NCI-H82 treated with DMSO at 0.1 percent for 48 hours (cell line): Measurements from ENCODE around the gene OR6X1.

Source experiments
- DNase-seq: peaks from one replicate; lab custom pipeline; 2025; ENCODE audit not compliant: unreplicated experiment; lab: John Stamatoyannopoulos, UW

OR6X1 gene, protein sequence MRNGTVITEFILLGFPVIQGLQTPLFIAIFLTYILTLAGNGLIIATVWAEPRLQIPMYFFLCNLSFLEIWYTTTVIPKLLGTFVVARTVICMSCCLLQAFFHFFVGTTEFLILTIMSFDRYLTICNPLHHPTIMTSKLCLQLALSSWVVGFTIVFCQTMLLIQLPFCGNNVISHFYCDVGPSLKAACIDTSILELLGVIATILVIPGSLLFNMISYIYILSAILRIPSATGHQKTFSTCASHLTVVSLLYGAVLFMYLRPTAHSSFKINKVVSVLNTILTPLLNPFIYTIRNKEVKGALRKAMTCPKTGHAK

DNA sequence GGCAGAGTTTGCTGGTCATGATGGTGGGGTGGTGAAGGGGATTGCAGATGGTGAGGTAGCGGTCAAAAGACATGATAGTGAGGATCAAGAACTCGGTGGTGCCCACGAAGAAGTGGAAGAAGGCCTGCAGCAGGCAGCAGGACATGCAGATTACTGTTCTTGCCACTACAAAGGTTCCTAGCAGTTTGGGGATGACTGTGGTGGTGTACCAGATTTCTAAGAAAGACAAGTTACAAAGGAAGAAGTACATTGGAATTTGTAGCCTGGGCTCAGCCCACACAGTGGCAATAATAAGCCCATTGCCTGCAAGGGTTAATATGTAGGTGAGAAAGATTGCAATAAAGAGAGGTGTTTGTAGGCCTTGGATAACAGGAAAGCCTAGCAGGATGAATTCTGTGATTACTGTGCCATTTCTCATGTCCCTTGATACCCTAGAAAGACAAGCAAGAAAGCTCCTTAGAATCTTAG is at the start of gene OR6X1:
OR6X1 (minus strand) TSS at position 418 of the 468 bp plus-strand sequence; CDS start at position 418, 0 bp downstream.
- no peak for DNase-seq

DNA sequence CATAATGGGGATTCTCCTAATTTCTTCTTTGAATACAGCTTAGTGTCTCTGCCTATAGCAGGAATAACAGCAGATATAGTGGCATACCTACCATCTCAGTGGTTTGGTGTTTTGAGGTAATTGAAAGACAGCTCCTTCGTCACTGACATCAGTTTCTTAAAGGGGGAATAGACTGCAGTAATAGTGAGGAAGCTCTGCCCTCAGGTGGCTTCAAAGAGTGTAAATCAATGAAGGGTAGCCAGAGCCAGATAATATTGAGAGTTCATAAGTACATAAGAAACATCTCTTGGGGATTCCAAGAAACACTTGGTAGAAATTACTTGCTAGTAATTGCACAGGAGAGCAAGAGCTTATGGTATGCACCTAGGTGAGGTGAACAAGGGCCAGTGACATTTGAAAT is 47.4 kb upstream of the OR6X1 start:
- no peak for DNase-seq

DNA sequence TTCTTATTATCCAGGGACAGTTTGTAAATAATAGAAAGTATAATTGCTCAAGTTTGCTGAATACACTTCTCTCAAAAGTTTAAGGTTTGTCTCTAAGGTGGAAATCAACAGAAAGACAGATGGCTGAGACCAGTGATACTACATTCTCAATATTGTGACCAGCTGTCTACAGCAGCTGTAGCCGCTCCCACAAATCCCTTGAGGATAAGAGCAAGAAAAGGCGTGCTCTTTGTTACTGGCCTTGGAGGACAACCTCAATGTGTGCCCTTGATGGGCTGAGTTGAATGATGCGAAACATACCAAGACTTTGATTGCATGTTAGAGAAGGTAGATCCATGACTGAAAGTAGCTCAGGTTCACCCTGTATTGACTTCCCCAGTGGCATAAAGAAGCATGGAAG is 45.7 kb upstream of the OR6X1 start:
- peak; percentile 79 for DNase-seq

DNA sequence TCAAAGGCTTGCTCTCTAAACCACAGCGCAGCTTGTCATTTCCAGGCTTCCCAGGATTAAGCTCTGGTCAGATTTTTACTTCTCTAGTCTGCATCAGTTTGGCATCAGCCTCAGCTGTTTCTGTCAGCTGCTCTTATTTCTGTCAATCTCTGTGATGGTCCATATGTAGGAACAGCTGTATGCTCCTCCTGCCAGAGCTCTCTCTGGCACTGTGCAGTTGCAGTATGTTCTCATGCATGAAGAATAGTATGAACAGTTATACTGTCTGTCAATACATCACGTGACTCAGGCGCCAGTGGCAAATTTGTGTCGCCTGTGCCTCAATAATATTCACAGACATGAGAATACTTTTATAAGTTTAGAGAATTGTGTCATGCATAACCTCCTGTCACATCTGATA is 45.1 kb upstream of the OR6X1 start:
- peak; percentile 65 for DNase-seq

DNA sequence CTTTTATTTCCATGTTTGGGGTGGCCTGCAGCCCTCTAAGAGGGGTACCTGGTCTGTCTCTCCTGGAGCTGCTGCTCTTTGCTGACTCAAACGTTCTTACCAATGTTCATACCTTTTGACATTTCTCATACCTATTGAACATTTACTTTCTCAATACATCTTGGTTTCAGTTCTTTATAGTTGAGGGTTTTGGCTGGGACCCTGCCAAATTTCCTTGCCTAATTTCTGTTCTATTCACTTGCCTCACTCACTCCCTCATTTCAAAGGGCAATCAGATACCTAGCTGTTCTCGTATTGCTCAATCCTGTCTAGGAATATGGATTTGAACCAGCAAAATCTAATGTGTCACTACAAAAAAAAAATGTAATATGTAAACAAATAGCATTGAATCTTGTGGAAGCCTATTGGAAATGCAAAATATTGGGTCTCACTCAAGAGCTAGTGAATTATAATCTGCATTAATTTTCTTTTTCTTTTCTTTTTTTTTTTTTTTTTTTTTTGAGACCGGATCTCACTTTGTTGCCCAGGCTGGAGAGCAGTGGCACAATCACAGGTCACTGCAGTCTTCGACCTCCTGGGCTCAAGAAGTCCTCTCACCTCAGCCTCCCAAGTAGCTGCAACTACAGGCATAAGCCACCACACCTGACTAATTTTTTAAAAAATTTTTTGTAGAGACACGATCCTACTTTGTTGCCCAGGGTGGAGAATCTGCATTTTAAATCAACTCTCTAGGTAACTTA is 44.4 kb upstream of the OR6X1 start:
- no peak for DNase-seq

DNA sequence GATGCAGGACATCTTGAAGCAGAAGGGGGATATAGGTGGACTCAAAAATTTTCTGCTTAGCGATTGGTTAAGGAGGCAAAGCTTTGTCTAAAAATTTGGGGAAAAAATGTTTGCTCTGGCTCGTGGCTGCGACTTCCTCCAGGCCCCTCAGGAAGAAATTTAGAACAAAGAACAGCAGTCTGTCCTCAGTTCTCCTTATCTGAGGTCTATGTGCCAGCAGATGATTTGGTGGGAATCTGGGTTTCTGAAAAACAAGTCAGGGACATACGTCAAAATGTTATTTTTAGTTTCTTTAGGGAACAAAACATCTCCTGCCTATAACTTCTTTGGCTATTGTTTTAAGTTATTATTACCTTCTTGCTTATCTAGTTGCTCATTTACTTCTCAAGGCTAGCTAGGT is 43.8 kb upstream of the OR6X1 start:
- DNase-seq, result no peak

DNA sequence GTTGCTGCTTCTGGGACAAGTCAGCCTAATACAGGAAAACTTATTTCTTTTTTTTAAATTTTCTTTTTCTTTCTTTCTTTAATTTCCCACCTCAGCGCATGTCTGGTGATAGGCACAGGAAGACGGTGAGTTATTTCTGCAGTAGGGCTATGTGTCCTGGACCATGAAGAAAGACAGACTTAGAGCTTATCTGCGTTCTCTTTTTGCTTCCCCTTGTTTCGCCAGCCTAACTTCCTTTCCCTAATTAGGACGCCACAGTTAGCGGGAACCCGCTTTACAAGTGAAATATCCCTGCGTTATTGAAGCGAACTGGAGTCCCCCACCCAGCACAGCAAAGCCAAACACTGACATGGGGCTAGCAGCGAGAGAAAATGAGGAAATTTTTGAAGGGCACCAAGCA is 43.2 kb upstream of the OR6X1 start:
- no peak for DNase-seq

DNA sequence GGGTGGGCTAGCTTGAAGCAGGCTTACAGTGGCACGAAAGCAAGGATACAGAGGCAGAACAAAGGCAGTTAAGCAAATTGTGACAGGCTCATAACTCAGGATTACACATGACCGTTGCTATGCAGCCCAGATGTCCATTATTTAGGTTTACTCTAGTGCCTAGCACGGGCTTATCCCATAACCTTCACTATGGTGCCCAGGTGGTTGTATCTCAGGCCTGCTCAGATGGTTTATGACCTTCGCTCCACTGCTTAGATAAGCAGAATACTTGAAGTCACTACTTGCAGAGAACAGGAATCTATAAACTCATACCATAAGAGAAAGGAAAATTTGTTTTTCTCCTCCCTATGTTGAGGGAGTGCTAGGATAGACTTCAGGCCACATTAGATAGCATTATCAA is 42.8 kb upstream of the OR6X1 start:
- peak; percentile 94 for DNase-seq

DNA sequence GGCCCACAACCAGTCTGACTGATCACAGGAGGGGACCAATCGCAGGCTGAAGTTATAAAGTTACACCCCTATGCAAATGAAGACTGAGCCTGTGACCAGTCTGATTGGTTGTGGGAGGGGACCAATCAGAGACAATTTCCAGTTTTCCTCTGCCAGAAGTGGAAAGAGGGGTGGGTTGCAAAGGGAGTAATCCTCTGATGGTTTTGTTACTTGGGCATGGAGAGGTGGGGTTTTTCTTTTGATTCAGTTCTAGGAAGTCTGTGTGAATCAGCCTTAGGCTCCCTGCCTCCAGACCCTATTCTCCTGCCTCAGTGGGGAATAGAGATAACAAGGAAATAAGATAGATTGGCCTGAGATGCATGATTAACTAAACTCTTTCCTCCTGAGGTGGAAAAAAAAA is 41.9 kb upstream of the OR6X1 start:
- DNase-seq, result no peak

DNA sequence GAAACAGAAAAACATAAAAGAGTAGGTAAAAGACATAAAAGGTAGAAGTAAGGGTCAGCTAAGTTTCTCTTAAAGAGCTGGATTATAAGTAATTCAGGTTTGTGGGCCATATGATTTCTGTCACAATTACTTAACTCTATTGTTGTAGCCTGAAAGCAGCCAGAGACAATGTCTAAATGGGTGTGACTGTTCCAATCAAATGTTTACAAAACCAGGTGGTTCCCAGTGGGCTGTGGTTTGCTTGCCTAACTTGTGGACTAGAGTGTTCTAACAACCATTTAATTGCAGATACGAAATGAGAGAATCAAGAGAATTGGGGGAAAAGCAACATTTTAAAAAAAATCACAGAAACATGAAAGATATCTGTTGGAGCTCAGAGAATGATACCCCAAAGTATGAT is 29.2 kb upstream of the OR6X1 start:
- no peak for DNase-seq

DNA sequence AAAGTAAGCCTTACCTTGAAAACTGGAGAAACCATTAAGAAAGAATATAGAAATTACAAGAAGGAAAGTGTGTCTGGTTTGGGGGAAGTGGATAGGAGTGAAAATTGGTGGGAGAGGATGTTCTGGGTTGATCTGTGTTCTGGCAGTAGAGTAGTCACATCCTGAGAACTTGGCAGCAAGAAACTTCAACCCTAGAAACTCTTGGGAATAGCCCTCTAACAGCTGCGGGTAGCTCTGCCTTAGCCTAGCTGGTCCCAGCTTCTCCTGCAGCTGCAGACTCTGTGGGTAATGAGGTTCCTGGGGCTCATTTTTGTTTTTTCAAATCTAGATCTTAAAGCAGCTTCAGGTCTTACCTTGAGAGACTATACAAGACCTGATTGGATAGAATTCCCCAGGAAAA is 24.2 kb upstream of the OR6X1 start:
- DNase-seq, result no peak

DNA sequence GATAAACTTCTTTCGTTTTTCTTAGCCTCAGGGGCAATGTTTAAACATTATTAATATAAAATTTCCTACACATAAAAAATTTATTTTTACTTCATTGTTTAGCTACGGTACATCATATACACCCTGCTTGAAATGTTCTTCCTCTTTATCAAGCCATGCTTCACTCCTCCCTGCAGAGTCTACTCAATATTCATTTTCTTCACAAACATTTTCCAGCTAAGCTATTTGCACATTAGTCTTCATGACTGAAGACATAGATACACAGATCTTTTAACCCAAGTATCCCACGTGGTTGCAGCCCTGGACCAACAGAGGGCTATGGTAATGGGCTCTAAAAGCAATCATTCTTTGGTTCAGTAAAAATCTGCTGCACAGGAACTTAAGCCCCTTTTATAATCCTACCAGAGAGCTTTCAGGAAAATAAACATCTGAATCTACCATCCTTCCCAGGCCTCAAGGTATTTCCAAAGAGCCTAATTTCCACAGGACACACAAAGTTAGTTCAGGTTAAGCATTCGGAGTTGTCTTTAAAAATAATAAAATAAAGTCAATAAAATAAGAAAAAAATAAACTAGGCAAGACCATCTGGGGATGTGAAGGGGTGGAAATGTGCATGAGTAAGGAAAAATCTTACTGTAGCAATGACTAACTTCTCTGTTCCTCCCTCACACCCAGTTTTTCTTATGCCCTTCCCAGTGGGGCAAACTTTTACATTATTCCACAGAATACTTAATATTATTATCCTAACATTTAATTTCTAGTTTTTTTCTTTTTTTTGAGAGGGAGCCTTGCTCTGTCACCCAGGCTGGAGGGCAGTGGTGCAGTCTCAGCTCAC is 21.6 kb upstream of the OR6X1 start:
- peak; percentile 23 for DNase-seq

DNA sequence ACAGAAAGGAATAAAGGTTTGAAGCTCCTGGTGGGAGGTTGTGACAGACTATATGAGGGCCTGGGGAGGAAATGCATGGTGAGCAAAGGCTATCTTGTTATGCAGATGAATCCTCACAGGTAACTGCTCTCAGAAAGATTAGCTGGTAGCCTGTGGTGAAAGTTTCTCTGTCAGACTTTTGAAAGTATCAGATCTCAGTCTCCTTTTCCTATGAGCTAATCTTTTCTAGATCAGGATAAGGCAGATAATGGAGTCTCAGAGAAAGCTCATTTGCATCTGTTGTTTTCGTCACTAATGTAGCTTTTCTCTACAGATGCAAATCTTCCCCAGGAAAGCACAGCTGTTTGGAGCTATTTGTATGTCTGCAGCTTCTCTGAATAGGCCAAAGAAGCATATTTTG is 21.0 kb upstream of the OR6X1 start:
- DNase-seq, result no peak

DNA sequence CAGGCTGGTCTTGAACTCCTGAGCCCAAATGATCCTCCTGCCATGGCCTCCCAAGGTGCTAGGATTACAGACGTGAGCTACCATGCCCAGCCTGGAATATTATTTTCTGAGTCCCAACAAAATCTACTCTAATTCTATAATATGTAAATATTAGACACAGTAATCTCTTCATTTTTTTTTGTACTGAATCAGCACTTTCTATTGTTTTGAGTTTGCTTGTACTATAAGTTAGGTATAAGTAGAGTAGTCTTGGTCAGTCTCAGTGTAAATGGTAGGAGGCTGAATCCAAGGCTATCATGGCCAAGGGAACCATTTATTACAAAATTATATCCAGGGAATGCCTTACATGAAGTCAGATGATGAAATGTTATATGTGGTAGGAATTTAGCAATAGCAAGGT is 19.6 kb upstream of the OR6X1 start:
- no peak for DNase-seq

DNA sequence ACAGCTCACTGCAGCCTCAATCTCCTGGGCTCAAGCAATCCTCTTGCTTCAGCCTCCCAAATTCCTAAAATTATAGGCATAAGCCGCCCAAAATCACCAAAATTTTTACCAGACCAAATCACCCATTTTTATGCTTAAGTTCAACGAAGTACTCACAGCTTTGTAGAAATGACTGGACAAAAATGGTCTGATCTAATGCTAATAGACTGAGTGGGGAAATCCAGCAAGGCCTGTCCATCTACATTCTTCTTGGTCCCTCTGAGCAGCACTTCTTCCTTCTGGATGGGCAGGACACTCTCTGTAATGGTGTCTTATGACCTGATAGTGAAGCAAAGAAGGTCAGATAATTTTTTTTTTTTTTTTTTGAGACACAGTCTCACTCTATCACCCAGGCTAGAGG is 18.7 kb upstream of the OR6X1 start:
- DNase-seq, result no peak

DNA sequence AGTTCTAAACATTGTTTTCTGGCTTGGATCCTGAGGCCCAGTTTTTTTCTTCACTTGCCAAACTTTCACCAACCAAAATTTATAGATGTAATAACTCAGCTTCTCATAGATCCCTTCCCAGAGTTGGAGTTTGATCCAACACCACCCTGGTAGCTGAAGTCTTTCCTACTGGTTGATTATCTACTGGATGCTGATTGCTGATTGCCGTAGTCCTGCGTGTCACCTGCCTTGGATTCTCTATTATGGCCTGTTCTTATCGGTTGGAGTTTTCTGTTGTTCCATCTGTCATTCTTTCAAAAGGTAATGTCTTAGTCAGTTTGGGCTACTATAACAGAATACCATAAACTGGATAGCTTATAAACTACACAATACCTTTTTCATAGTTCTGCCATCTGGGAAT is 17.3 kb upstream of the OR6X1 start:
- no peak for DNase-seq

DNA sequence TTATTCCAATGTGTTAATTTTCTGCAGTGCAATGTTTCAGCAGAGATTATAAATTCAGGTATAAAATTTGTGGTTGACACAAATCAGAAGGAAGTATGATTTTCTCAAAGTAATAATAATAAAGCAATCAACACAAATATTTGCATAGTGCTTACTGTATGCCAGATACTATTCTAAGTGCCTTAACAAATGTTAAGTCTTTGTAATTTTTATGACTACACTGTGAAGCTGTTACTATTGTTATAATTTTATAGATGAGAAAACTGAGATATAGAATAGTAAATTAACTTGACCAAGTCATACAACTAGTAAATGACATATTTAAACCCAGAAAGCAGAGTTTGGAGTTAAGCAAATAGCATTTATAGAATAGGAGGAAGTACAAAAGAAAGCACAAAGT is 16.4 kb upstream of the OR6X1 start:
- no peak for DNase-seq

DNA sequence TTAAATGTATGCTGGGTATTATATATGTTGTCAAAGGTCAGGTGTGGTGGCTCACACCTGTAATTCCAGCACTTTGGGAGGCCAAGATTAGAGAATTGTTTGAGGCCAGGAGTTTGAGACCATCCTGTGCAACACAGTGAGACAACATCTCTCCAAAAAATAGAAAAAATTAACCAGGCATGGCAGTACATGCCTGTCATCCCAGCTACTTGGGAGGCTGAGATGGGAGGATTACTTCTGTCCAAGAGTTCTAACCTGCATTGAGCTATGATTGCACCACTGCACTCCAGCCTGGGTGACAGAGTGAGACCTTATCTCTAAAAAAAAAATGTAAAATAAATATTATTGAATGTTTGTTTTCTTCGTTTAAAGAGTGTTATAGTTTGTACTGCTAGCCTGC is 11.3 kb upstream of the OR6X1 start:
- no peak for DNase-seq

DNA sequence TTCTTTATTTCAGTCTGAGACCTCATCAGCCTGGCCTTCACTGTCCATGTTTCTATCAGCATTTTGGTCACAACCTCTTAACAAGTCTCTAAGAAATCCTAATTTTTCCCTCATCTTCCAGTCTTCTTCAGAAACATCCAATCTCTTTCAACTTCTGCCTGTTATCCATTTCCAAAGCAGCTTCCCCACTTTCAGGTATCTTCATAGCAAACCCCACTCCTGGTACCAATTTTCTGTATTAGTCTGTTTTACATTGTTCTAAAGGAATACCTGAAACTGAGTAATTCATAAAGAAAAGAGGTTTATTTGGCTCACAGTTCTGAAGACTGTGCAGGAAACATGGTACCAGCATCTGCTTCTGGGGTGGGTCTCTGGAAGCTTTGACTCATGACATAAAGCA is 8.1 kb upstream of the OR6X1 start:
- no peak for DNase-seq

DNA sequence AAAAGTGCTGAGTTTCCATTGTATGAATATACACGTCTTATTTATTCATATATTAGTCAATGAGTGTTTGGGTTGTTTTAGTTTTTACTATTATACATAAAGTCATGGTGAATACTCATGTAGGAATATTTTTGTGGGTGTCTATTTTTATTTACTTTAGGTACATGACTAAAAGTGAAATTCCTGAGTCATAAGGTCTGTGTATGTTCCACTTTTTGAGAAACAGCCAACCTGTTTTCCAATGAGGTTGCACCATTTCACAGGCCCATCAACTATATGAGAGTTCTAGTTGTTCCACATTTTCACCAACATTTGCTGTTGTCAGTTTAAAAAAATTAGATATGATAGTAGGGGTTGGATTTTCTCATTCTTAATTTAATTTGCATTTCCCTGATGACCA is 6.6 kb upstream of the OR6X1 start:
- DNase-seq, result no peak

DNA sequence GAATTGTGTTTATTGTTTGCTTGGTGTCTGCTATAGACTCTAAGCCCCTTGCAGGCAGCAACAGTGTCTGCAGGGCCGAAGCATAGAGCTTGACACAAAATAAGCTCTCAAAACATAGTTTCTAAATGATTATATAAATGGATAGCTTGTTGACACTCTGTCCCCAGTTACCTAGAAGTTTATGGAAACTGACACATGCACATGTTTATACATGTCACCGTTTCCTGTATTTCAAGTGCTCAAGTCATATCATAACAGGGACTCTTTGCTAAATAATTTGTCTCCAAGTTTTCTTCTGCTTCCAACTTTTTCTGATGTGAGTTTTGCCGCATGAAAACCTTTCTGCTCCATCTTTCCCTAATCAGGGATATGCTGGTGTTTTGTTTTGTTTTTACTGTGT is 3.7 kb upstream of the OR6X1 start:
- no peak for DNase-seq

DNA sequence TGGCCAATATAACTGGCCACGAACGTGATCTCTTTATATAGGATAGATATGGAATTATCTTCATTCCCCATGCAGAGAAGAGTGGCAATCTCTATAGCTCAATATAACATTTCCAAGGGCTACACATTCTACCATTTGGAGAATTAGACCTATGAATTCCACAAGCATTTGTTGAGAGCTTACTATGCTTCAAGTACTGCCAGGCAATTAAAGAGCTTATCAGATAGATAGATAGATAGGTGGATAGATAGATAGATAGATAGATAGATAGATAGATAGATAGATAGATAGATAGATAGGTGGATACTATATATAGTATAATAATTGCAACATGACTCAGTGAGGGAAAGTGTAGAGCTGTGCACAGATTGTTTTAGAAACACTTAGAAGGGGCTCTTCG is 1.5 kb upstream of the OR6X1 start:
- DNase-seq, result no peak
